GM12873 (cell line): Measurements from ENCODE around the gene LITAF.

Experiments
- TF ChIP-seq, protein P1 (sequence below): IDR thresholded peaks from 2 replicates; pipeline ENCODE4 v1.5.1; 2012; ENCODE audit warnings: low read depth, mild to moderate bottlenecking, moderate library complexity, low read length, control low read depth; ENCODE audit not compliant: insufficient read depth; ENCODE audit errors: missing control alignments

LITAF gene

DNA sequence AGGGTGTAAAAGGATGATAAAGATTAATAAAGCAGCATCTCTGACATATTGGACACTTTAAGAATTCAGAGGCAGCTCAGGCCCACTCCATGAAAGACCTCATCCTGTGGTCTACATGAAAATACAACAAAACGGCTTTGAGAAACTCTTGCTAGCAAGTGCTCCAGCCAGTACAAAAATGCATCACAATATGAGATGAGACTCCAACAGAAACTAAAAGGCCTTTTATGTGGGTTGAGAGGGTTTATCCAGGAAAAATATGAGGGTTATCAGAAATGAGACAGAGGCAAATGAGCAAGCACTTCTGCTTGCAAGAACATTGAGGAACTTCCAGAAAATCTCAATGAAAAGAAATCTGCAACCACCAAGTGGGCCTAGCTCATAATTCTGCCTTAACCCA lies 65.7 kb downstream of the LITAF start:
- TF ChIP-seq, protein P1, sequence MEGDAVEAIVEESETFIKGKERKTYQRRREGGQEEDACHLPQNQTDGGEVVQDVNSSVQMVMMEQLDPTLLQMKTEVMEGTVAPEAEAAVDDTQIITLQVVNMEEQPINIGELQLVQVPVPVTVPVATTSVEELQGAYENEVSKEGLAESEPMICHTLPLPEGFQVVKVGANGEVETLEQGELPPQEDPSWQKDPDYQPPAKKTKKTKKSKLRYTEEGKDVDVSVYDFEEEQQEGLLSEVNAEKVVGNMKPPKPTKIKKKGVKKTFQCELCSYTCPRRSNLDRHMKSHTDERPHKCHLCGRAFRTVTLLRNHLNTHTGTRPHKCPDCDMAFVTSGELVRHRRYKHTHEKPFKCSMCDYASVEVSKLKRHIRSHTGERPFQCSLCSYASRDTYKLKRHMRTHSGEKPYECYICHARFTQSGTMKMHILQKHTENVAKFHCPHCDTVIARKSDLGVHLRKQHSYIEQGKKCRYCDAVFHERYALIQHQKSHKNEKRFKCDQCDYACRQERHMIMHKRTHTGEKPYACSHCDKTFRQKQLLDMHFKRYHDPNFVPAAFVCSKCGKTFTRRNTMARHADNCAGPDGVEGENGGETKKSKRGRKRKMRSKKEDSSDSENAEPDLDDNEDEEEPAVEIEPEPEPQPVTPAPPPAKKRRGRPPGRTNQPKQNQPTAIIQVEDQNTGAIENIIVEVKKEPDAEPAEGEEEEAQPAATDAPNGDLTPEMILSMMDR, result no peak

DNA sequence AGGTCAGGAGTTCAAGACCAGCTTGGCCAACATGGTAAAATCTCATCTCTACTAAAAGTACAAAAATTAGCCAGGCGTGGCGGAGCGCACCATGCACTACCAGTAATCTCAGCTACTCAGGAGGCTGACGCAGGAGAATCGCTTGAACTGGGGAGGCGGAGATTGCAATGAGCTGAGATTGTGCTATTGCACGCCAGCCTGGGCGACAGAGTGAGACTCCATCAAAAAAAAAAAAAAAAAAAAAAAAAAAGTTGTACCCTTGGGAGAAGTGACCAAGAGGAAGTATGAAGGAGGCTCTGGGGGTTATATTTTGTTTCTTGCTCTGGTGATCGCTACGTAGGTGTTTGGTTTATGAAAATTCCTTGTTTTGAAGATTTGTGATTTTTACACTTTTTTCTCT lies 66.3 kb downstream of the LITAF start:
- TF ChIP-seq, protein P1, result no peak

DNA sequence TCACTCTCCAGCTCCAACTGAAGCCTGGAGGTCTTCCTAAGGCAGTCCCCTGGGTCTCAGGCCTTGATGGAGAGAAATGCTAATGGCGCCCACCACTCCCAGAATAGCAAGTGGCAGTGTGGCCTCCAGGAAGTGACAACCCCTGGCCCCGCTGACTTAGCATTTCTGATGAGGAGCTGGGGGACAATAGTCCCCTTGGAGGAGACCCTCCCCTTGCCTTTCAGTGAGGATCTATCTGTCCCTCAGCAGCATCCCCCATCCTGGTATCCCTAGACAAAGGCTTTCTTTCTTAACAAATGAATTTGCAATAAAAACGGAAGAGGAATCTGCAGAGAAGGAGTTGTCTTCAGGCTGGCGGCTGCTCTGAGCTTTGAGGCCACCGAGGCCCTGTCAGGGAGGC lies 68.8 kb downstream of the LITAF start:
- TF ChIP-seq, protein P1, result no peak

DNA sequence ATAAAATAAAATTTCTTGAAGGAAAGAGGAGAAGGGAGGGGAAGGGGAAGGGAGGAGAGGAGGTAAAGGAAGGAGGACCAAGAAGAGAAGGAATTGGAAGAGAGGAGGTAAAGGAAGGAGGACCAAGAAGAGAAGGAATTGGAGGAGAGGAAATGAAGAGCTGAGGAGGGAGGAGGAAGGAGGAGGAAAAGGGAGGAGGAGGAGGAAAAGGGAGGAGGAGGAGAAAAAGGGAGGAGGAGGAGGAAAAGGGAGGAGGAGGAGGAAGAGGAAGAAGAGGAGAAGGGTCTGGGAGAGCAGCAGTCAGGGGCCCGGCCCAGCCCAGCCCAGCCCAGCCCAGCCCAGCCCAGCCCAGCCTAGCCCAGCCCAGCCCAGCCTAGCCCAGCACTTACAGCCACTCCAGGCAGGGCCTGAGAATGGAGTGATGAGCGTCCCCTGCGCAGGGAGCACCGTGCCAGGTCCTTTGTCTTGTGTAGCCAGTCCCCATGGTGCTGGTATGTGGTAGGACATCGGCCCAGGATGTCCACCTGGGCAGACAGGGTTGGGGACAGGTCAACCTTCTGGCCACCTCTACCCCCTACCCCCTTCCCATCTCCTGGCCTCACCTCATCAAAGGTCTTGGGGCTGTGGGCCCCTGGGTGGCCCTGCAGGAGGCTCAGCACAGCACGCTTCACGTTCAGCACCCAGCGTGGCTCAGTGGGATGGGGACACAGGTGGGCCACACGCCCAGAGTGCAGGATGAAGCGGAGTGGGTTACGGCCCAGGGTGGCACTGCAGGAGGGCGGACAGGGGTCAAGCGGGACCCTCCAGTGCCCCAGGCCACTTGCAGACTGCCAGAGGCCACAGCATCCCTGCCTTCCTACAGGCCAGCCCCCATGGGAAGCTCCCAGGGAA lies 70.9 kb downstream of the LITAF start:
- TF ChIP-seq, protein P1, result no peak

DNA sequence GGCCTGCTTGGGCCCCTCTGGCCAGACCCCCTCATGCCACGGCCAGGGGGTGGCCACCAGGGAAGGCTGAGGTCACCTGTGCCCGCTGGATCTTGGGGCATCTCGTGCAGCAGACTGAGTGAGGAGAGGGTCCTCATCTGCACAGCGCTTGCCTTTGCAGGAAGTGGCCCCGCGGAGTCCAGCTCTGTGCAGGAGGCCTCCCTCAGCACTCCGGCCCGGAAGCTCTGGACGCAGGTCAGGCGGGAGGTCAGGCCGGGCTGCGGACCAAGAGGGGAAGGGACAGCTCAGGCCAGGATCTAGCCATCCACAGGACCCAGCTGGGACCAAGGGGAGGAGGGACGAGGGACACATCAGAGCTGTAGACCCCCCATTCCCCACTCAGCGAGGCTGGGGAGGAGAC lies 72.4 kb downstream of the LITAF start:
- TF ChIP-seq, protein P1, result no peak

DNA sequence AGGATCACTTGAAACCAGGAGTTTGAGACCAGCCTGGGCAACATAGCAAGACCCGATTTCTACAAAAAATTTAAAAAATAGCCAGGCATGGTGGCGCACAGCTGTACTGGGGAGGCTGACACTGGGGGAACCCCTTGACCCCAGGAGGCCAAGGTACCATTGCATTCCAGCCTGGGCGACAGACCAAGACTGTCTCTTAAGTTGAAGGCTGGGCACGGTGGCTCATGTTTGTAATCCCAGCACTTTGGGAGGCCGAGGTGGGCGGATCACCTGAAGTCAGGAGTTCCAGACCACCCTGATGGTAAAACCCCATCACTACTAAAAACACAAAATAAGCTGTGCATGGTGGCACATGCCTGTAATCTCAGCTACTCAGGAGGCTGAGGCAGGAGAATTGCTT lies 74.9 kb downstream of the LITAF start:
- TF ChIP-seq, protein P1, result no peak

DNA sequence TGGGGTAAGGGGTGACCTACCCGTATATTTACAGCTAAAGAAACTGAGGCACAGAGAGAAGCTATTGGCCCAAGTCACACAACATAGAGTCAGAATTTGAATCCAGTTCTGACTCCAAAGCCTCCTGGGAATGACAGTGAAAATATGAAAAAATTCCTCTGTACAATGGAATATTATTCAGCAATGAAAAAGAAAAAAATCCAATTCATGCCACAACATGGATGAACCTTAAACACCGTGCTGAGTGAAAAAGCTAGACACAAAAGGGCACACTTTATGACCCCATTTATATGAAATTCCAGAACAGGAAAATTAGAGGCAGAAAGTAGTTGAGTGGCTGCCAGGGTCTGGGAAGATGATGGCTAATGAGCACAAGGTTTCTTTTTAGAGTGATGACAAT lies 75.4 kb downstream of the LITAF start:
- TF ChIP-seq, protein P1, result no peak
